MCF 10A (cell line): ENCODE measurements around the gene GLB1L3. TPM values are rescaled to one million over a fixed set of nuclear protein-coding genes. Genes with fewer than 3 reads are reported as not detected.

Source experiments
- BruUV-seq: library from RNA; stranded (reverse); fragments of 400-500 nt; replicated peaks from 2 replicates; lab custom pipeline; 2021; lab: Mats Ljungman, UMichigan
- CTCF ChIA-PET: fragments of 300-600 bp; sonication (Branson Sonifier 250); formaldehyde crosslinking; extraction: SDS; loops from one replicate; lab custom pipeline; 2021; ENCODE audit warnings: antibody characterized with exemption, inconsistent platforms; lab: Yijun Ruan, JAX
- POLR2A ChIA-PET: fragments of 300-600, 350-650 bp; sonication (Branson Sonifier 250); formaldehyde crosslinking; extraction: SDS; loops from one replicate; lab custom pipeline; 2020; ENCODE audit warnings: antibody characterized with exemption, inconsistent platforms; lab: Yijun Ruan, JAX
- DNase-seq: peaks from one replicate; pipeline ENCODE4 v3.0.0-alpha.2; 2018; ENCODE audit not compliant: unreplicated experiment
- H3K27ac Mint-ChIP-seq: one replicate; pipeline ENCODE4 v1.8.0; 2022; ENCODE audit warnings: mild to moderate bottlenecking, low read depth, mixed read lengths; ENCODE audit not compliant: unreplicated experiment
- H3K27me3 Mint-ChIP-seq: one replicate; pipeline ENCODE4 v1.8.0; 2022; ENCODE audit warnings: mixed read lengths; ENCODE audit not compliant: insufficient read depth, unreplicated experiment
- H3K36me3 Mint-ChIP-seq: one replicate; pipeline ENCODE4 v1.8.0; 2022; ENCODE audit warnings: mild to moderate bottlenecking, moderate library complexity, mixed read lengths; ENCODE audit not compliant: insufficient read depth, unreplicated experiment
- H3K4me1 Mint-ChIP-seq: one replicate; pipeline ENCODE4 v1.8.0; 2022; ENCODE audit warnings: mixed read lengths; ENCODE audit not compliant: insufficient read depth, unreplicated experiment
- H3K4me3 Mint-ChIP-seq: one replicate; pipeline ENCODE4 v1.8.0; 2022; ENCODE audit warnings: mild to moderate bottlenecking, moderate library complexity, mixed read lengths; ENCODE audit not compliant: unreplicated experiment
- H3K9me3 Mint-ChIP-seq: one replicate; pipeline ENCODE4 v1.8.0; 2022; ENCODE audit warnings: mixed read lengths; ENCODE audit not compliant: unreplicated experiment
- CTCF ChIP-seq: fragments of 200-600 bp; IDR thresholded peaks from one replicate; pipeline ENCODE4 v1.8.0; 2022; ENCODE audit warnings: antibody characterized with exemption, mild to moderate bottlenecking; ENCODE audit not compliant: unreplicated experiment
- intact Hi-C: fragments of 100-400 bp; cut with micrococcal nuclease; formaldehyde crosslinking; loops from 2 replicates; pipeline ENCODE4 v1.14.1; 2022
- total RNA-seq: library from RNA; stranded (reverse); gene quantifications from 2 replicates; pipeline ENCODE4 v1.2.3, GENCODE V29; 2022

The GLB1L3 gene
- total RNA-seq, 1 experiment from 2014 or later = not detected

- intact Hi-C loops = loop anchor here (5.0 kb wide), 1 partner anchor 504 kb away; no protein-coding TSS in a partner anchor
- H3K27me3 Mint-ChIP-seq = no peaks in the 10 kb centered on the region
- CTCF ChIA-PET = interaction anchor here (0.5 to 0.6 kb wide), 2 partner anchors 18 to 711 kb away, joined by 3 to 4 read pairs; no protein-coding TSS in a partner anchor
These were observed 87.0 kb downstream of the GLB1L3 start for GRCh38 chr11:134363161-134363560.

GRCh38 chr11:134363592-134363991, 87.4 kb downstream of the GLB1L3 start:
- POLR2A ChIA-PET = no interaction called here
- Mint-ChIP-seq H3K27ac (no peak overlapping the region), H3K27me3 (no peaks in the 10 kb centered on the region), H3K9me3 (no peaks in the 10 kb centered on the region), H3K4me3 (no peak overlapping the region), H3K36me3 (no peaks in the 10 kb centered on the region), H3K4me1 (no peaks in the 10 kb centered on the region)
- CTCF ChIA-PET = interaction anchor here (0.6 kb wide), 1 partner anchor 711 kb away, joined by 4 read pairs; no protein-coding TSS in a partner anchor
- BruUV-seq = no TSS peak
- no peak for TF ChIP-seq CTCF
- no peak for DNase-seq
- intact Hi-C loops = loop anchor here (5.0 kb wide), 1 partner anchor 504 kb away; no protein-coding TSS in a partner anchor

More at GRCh38 chr11:134363161-134363560, 87.0 kb downstream of the GLB1L3 start:
- H3K4me1 Mint-ChIP-seq = no peaks in the 10 kb centered on the region
- no peak overlapping the region for H3K27ac Mint-ChIP-seq
- H3K36me3 Mint-ChIP-seq = no peaks in the 10 kb centered on the region
- H3K4me3 Mint-ChIP-seq = no peak overlapping the region
- DNase-seq = no peak
- POLR2A ChIA-PET = no interaction called here
- no TSS peak for BruUV-seq
- H3K9me3 Mint-ChIP-seq = no peaks in the 10 kb centered on the region
- TF ChIP-seq CTCF = no peak

GRCh38 chr11:134364261-134364660, 88.1 kb downstream of the GLB1L3 start:
- ChIA-PET POLR2A (no interaction called here), CTCF (no interaction called here)
- intact Hi-C loops = loop anchor here (5.0 kb wide), 1 partner anchor 503 kb away; no protein-coding TSS in a partner anchor
- no peaks in the 10 kb centered on the region for H3K4me1 Mint-ChIP-seq
- no peaks in the 10 kb centered on the region for H3K9me3 Mint-ChIP-seq
- no peak overlapping the region for H3K27ac Mint-ChIP-seq
- no peak for TF ChIP-seq CTCF
- H3K4me3 Mint-ChIP-seq = no peak overlapping the region
- no TSS peak for BruUV-seq
- H3K27me3 Mint-ChIP-seq = no peaks in the 10 kb centered on the region
- H3K36me3 Mint-ChIP-seq = no peaks in the 10 kb centered on the region
- DNase-seq = no peak

- no peak for DNase-seq
- TF ChIP-seq CTCF = no peak
- Mint-ChIP-seq H3K4me1 (no peaks in the 10 kb centered on the region), H3K27ac (no peak overlapping the region), H3K36me3 (no peaks in the 10 kb centered on the region), H3K9me3 (no peaks in the 10 kb centered on the region), H3K4me3 (no peak overlapping the region), H3K27me3 (no peaks in the 10 kb centered on the region)
- intact Hi-C loops = no loop called here
- ChIA-PET CTCF (interaction anchor here (0.6 kb wide), 1 partner anchor 25 kb away, joined by 3 read pairs; no protein-coding TSS in a partner anchor), POLR2A (no interaction called here)
- no TSS peak for BruUV-seq
These were observed 89.1 kb downstream of the GLB1L3 start for GRCh38 chr11:134365011-134365925.
